HG02763 (cell line): ENCODE results near the gene TSHZ3.

ENCODE experiments used
- ATAC-seq: cut with Tn5 transposase; IDR thresholded peaks from one replicate; pipeline ENCODE4 v1.9.1; 2021; ENCODE audit warnings: mild to moderate bottlenecking, moderate library complexity; ENCODE audit not compliant: unreplicated experiment

Gene TSHZ3

DNA sequence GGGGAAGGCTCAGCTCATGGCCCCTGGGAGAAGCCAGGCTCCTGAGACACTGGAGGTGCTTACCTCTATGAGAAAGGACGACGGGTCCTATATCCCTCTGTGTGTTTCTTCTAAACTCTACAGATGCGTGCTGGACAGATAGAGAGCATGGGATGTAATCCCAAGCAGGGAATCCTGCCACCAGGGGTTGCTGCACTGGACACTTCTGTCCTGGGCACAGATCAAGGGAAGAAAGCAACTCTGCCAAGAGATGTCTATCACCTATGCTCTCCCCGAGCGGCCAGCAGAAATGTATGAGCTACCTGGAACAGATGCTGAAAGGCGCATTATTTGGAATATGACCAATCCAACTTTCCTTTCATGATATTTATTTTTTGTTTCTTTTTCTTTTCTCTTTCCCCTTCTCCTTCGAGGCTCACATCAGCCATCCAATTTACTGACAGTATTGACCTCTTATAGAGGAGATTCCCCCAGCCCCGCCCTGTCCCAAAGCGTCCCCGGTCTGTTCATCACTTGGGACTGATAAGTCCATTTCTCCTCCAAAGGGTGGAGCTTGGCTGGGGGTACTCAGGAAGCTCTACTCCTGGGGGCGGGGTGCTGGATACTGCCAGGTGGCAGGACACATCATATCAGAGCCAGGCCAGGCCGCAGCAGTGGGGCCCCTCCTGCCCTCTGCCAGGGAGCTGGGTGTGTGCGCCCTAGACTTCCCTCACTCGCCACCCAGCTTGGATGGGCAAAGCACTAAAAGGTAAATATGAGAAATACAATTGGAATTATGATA, 34.2 kb downstream of the TSHZ3 start:
- no peak for ATAC-seq

DNA sequence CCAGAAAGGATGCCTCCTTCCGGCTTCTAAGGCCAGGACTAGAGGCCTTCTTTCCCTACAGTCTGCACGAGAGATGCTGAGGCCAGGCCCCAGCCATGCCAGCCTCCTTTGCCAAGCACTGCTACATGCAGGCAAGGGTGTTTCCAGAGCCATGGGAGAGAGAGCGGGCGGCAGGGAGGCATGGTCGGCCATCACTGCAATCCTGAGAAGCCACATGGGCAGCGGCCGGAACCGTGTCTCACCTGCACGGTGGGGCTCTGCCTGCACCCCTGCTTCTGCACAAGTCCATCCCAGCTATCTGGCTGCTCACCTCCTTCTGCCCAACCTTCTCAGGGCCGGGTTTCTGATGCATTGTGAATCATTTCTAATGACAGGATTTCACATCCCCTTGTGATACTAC, 35.1 kb downstream of the TSHZ3 start:
- ATAC-seq: no peak

DNA sequence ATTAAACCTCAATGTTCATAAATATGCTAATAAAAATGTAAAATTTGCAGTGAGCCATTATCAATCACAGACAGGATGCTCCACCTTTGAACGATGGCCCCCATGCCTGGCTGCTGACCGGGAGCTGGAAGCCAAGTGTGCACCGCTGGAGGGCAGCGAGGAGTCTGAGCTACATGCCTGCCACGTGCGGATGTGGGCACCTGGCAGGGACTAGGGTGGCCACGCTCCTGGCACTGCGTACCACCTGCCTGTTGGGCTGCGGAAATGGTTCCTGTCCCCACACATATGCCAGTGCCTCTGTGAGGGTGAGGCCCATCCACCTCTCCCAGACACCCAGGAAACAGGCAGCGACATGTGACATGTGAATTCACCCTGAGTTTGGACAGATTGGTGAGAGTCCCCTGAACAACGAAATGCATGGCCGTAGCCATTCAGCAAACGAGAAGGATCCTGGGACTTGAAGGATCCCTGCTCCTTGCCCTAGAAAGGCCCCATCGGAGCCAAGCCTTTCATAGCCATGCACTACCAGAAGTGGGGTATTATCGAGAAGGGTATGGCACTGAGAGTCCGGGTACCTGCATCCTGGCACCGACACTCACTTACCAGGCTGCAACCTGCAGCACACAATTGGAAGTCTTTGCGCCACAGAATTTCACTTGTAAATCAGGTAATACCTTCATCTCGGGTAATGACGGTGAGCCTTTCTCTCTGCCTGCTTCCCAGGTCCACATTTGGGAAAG, 35.8 kb downstream of the TSHZ3 start:
- ATAC-seq: no peak

DNA sequence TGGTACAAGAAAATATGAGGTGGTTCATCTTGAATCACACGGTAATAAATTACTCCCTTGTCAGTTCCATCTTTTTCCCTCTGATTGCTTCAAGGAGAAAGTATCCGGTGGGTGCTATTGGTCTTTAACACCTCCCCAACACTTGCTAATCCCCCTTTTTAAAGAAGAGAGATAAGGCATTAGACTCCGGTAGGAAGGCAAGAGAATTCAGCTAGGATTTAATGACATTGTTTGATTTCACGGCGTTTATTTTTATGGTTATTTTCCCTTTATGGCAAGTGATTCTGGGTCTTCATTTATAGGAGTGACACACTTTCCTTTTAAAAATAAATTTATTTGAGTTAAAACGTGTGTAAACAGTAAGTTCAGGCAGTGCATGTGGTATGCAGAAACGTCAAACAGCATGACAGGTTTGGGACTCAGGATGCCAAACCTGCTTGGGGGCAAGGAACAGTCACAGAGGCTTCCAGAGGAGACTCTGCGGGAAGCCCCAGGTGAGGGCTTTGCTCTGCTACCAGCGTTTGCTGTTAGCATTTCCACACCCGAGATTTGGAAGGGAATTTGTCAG, 36.5 kb downstream of the TSHZ3 start:
- ATAC-seq: no peak

DNA sequence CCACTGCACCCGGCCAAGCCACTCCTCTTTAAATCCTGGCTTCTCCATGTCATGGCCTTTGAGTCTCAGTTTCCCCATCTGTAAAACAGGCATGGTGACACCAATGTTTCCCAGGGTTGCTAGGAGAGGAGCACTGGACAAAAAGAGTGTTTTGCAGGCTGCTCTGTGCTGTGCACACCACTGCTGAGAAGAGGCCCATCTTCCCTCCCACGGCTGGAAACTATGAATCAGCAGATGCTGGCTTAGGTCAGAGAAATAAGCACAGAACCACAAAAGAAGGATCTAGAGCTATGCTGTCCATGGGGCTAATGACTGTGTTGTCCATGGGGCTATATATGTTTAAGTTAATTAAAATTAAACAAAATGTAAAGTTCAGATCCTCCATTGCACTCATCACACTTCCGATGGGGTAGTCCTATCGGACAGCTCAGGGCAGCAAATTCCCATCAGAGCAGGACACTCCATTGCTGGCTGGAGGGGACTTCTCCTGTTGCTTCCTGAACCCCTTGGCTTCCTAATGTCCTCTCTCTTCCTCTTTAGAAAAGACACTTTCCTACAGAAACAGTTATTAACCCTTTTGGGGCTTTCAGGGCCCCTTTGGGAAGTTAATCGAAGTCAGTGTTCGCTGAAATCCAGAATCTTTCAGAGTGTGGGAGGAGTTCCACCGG, 37.1 kb downstream of the TSHZ3 start:
- ATAC-seq: no peak

DNA sequence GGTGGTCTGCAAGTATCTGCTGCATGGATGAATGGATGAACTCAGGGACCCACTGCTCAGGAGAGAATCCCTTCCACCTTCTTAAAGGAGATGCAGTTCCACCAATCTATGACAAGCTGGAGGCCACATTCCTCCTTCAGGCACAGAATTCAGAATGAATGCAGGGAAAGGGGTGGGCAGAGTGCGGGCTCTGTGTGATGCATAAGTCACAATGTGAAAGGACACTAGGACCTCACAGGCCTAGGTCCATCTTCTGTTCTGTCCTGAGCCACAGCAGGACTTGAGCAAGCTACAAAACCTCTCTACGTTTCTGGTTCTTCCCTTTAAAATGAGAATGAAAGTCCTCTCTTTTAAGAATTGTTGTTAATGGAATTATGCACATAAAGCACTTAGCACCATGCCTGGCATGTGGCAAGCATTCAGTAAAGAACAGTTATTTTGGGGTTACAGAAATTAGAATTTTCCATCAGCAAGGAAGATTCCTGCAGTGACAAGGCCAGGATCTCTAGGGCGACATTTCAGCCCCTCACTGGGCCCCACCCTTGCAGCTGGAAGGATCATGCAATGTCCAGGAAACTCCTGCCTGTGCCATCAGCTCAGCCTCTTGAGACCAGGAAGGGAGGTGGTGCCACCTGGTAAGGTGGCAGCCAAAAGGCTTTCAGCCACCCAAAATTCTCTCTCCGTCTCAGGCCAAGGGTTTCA, 38.7 kb downstream of the TSHZ3 start:
- ATAC-seq: no peak

DNA sequence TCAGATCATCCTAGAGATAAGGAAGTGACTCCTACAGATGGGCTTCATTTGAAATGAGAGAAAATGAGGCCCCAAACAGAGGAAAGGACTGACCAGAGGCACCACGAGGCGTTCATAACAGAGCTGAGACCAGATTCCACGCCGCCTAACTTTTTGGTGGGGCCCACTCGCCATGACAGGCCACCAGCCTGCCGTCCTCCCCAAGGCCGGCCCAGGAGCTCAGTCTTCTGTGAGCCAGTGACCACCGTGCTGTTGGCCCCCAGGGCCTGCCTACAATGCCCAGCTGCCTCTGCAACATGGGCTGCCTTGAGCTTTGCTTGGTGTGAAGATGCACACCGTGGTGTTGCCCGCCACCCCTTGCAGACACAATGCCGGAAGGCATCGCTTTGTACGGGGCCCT, 40.5 kb downstream of the TSHZ3 start:
- ATAC-seq: no peak

DNA sequence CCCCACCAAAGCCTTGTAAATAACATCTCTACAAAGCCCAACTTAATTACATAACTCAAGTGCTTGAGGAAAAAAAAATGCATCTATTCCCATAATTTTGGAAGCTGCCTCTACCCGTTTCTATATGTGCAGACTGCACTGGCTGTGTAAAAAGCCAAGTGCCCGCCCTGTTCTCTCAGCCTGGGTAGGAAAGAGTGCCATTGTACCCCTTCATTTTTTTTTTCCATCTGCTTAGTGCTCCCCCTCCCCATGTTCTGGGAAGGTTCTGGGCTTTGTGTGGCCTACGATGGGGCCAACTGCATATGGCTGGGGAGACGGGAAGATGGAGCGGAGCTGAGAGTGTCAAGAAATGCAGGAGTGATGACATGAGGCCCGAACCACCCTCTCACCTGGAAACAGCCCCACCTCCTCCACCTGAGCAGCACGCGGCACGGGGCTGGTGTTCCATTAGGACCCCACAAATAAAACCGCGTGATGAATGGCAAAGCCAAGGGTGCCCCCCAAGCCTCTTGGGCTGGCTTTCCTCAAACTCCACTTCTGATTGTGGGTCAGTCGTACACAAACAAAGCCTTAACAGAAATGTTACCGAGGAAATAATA, 42.1 kb downstream of the TSHZ3 start:
- ATAC-seq: no peak

DNA sequence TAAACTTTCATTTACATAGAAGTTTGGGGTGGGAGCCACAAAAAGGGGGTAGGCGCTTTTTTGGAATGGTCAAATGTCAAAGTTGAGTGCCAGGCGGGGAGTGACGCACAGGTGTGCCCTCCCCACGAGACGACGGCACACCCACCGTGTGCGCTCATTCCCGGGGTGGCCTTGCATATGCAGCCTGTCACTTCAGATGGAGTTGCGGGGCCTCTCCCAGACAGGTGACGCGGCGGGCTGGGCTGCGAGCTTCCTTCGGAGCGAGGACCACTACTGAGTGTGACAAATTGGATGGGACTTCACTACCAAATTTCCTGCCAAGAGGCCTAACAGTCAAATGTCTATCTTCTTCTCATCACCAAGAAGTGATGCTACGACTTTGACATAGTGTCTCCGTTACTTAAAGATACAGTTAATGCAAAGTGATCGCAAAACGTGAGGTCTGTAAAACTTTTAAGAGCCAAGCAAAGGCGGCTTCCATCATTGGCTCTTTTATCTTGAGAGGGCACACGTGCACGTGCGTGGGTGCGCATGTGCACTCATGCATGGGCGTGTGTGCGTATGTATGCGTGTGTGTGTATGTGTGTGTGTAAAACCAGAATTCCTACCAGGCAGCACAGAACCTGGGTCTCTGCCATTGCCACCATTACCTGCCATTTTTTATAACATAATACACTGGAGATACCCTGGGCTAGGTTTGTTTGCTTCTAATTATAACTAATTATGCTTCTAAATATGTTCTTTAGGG, 43.1 kb downstream of the TSHZ3 start:
- no peak for ATAC-seq

DNA sequence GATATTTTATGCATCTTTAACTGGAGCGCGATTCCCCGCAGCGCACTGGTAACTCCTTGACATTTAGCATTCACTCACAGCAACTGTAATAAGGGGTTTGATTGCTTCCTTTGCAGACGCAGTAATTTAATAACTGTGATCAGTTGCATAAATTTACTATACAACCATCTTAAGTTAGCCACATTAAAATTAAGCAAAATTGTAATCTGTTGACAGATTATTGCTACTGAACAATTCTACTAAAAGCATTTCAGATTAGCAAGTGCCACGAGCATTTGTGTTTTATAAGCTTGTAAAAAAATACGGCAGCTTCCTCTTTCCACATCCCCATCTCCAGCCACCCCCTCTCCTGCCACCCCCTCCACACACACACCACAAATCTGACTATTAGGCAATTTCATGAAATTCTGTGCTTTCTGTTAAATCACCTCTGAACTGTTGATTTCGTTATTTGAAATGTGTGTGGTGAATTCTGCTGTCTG, 44.4 kb downstream of the TSHZ3 start:
- no peak for ATAC-seq

DNA sequence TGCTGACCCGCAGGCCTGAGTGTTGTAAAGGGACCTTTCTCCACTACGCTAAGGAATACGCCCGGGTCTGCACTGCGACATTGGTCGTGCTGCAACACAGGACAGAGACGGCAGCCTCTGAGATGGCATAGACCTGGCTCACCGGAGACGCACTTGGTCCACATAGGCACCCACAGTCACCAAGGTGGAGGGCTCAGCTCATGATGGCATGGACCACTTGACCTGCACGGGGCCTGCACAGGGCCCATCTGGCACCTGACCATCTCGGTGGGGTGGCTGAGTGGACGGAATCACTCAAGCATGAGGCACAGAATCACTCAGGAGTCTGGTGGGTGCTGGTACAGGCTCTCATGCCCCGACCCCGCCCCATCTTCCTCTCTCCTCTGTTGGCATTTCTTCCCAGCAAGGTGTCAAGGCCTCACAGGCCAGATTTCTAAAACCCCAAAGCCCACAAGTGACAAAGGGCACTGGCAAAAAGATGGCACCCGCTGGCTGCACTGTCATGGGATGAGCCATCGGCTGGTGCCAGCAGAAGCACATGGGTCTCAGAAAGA, 45.9 kb downstream of the TSHZ3 start:
- ATAC-seq: no peak

DNA sequence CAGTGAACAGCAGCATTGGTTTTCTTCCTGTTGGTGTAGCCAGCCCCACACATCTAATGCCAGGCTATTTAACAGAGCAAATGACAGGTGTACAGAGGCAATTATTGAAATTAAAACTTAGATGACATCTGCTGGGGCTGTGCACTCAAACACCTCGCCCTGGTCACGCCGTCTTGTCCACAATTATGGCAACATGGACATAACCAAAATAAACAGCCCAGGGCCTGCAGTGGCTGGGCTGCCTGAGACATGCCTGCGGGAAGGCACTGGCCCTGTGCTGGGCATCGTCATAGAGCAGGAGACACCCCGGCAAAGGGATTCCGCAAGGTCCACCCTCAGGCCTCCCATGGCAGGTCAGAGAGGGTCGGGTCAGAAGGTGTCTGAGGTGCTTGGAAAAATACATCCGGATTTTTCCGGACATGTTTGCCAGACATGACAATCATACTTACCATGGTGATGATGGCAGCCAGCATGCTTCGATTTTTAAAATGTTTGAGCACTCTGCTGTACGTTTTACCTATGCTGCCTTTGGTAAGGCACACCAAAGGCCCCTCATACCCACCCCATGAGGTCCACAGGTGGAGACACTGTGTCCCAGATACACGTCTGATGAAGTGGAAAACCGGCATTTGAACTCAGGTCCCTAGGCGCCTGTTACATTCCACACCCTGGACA, 47.8 kb downstream of the TSHZ3 start:
- no peak for ATAC-seq

DNA sequence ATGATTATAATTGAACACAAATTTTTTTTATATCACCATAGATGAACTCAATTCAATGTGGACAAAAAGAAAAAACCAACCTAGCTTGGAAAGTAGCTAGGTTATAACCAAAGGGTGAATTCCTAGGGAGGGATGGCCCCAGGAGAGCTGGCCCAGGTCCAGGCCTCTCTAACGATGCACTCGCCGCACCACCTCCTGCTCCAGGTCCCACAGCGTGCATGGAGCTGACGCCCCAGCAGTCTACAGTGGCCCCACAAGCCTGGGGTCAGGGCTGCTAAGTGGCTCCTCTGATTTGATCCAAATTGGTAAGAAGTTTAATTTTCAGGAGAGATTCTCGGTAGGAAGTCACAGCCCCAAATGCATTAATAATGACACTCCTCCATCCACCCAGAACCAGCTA, 48.8 kb downstream of the TSHZ3 start:
- no peak for ATAC-seq

DNA sequence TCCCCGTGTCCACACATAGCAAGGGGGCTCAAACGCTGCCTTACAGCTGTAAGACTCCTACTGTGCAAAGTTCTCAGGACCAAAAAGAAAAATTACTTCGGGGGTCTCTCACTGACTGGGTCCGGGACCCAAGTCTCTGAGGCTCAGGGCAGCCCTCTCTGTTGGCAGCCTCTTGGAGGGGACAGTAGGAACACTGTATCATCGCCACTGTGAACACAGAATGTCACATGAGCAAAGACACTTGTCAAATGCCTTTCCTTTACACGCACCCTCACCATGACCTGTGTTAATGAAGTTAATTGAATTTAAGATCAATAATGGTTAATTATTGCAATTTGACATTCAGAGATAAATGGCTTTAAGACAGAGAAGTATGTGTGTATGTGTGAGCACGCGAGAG, 49.6 kb downstream of the TSHZ3 start:
- ATAC-seq: no peak

DNA sequence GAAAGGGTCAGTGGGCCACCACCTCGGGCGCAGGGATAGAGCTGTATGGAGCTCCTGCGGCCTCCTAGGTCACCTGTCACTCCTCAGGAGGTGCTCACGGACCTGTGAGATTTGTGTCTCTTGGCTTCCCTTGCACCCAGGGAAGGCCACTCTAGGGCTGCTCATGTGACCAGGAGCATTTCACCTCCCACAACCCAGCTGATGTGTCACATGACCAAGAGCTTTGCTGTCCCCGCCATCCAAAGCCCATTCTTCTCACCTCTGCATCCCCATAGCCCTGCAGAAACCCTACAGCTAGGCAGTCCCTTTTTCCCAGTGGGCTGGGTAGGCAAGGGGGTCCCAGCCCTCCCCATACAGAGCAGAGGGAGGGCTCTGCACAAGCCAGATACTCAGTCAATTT, 51.2 kb downstream of the TSHZ3 start:
- ATAC-seq: no peak

DNA sequence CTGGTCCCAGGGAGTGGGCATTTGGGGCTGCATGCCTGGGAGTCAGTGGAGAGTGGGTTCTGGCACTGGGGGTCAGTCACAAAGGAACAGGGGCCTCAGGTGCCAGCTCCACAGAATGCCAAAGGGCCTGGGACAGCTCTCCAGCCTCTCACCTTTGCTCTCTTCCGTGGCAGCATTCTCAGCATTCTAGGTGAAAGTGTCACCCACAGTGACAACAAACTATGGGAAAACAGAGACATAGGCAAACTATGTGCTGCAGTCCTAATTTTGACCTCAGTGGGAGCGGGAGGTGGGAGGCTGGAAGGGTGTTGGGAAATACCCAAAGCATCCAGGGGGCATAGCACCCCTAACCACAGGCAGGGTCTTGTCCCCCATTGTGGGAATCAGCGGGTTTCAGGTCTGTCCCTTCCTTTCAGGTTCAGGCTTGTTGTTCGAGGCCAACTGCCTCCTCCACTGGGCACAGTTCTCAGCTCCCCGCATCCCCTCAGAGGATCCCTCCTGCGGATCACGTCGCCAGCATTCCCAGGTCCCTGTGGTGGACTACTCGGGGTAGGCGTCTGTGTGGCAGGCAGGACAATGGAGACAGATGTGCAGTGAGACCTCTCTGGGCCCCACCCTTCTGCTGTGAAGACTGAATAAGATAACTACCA, 52.4 kb downstream of the TSHZ3 start:
- ATAC-seq: no peak

DNA sequence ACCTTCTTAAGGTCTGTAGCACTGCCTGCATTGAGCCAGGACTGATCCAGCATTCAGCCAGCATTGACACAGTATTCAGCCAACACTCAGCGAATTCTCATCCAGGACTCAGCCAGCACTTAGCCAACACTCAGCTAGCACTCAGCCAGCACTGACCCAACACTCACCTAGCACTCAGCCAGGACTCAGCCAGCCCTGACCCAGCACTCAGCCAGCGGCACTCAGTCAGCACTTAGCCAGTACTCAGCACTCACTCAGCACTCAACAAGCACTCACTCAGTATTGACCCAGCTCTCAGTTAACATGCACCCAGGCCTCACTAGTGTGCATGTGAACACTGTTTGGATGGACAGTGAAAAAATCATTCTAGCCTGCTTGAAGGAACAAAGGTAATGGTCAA, 55.0 kb downstream of the TSHZ3 start:
- ATAC-seq: no peak

DNA sequence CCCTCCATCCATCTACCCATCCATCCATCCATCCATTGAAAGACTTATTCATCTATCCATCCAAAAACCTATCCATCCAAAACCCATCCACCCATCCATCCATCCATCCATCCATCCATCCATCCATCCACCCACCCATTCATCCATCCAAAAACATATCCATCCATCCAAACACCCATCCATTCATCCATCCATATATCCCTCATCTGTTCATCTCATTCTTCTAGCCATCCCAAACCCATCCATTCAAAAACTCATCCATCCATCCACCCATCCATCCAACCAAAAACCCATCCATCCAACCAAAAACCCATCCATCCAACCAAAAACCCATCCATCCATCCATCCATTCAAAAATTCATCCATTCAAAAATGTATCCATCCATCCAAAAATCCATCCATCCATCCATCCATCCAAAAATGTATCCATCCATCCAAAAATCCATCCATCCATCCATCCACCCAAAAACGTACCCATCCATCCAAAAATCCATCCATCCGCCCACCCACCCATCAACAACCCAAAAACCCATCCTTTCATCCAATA, 56.5 kb downstream of the TSHZ3 start:
- no peak for ATAC-seq
